M059J (cell line): ENCODE results near the gene NDUFAF2. TPM values are rescaled to one million over a fixed set of nuclear protein-coding genes. Genes with fewer than 3 reads are reported as not detected.
"Not testable (repeated sequence)": the region's sequence is repeated elsewhere in the genome, so short reads cannot be mapped to it uniquely, and the experiment has no call there.

Experiments used
- DNase-seq: peaks from one replicate; pipeline ENCODE4 v3.0.0-alpha.2; 2012; ENCODE audit warnings: low read depth
- total RNA-seq: library from RNA; depleted of rRNA; stranded (reverse); fragments of >200 nt; shearing (Covaris generic); gene quantifications from 2 replicates; pipeline ENCODE4 v1.2.3, GENCODE V29; 2014

NDUFAF2 gene
- total RNA-seq, 1 experiment from 2014 or later, result 31.0 TPM

DNA sequence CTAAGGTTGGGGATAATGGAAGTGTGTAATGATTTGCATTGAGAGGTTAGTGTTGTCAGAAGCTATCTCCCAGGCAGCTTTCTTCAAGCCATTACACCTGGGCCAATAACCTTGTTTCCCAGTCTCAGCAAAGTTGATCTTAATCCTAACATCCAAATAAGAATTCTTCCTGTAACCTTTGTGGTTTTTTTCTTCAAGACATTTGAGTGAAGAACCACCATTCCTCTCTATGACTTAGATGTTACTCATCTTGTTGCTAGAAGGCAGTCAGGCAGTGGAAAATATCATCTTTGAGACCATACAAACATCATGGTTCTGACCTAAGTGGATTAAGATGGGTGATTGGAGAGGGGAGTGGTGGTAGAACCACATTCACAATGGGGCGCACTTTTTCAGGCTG, 103.5 kb downstream of the NDUFAF2 start:
- peak; percentile 93 for DNase-seq

DNA sequence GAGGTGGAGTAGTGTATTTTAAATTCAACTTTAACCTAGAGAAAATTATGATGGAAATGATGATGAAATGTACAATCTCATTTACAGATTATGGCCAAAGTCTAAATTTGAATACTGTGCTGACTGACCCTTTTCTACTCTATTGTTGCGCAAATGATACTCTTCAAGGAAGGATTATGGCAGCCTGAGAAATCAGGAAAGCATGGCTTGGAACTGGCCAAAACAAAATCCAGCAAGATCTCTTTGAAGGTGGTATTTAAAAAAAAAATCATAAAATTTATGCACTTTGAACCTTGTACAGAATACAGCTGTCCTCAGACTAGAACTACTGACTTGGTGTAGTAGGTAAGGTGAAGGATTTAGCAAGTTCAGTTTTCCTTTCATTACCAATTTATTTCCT, 105.3 kb downstream of the NDUFAF2 start:
- DNase-seq, result no peak

DNA sequence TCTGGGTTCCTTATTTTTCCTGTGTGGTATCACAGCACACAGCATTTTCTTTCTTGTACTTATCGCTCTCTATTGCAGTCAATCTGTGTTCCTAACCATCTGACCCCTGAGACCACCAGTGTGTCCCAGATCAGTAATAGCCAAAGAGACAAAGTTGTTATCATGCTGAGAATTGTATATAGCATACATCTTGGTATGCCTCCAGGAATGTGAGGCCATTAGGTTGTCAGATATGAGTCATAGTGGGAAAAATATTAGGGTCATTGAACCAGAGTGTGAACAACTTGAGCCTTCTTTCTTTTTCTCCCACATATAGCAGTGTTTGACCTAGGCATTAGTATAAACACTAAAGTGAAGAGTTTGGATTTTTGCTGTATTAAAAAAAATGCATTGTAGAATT, 106.3 kb downstream of the NDUFAF2 start:
- DNase-seq, result peak; percentile 74

DNA sequence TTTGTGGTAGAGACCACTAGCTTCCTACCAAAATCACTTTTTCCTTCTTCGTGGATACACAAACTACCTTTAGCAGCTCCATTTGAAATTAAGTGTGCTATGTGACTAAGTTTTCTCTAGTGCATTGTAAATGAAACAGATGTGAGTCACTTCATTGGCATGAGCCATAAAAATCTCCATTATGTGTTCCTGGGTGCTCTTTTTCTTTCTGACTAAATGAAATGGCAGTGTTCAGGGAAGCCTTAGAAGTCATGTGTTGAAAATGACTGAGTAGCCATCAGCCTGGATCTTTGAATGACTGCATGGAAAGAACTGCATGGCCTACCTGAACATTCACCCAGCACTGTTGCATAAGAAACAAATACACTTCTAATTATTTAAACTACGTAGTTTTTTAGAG, 107.9 kb downstream of the NDUFAF2 start:
- peak; percentile 96 for DNase-seq

DNA sequence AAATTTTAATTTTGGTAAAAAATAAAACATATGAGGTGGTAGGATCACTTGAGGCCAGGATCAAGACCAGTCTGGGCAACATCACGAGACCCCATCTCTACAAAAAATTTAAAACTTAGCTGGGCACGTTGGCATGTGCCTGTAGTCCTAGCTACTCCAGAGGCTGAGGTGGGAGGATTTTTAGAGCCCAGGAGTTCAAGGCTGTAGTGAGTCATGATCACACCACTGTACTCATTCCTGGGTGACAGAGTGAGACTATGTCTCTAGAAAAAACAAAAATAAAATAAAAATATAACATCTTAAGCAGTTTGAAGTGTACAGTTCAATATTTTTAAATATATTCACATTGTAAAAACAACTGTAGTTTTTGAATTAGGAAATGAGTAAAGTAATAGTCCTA, 108.9 kb downstream of the NDUFAF2 start:
- DNase-seq, result peak; percentile 60

DNA sequence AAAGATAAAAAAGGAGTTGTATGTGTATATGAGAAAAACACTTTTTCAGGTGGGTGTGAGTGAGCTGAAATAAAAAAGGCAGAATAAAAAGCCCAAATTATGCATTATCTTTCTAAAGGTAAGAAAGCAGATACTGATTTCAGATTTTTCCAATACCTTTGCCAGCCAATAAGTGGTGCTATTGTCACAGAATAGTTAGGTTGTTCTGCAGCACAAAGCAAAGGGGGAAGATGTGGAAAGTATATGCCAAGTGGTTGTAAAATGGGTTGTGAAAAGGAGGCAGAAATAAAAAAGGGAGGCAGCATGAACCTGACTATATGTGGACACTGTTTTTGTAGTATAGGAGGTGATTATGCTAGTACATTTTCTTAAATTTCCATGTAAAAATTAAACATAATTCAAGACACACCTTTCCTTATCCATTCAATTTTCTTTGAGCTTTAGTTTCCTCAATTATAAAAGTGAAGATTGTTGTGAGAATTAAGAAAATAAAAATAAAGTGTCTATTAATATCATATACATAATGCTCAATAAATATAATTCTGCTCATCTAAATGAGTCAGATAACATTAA, 110.5 kb downstream of the NDUFAF2 start:
- DNase-seq, result peak; percentile 63

DNA sequence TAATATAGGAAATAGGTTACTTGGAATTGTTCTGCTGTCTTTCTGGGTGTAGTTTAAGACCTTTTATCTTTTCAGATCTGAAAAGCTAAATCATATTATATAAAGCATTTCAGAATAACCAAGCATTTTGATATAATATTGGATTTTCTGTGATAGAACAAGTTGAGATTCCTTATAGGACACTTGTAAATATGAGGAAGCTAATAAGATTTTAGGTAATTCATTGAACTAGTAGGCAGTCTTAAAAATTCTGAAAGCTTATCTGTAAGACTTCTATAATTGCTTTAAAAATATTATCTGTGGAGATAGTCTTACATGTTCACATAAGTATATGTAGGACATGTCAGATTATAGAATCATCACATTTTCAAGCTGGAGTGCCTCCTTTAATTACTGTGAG, 114.5 kb downstream of the NDUFAF2 start:
- DNase-seq, result no peak

DNA sequence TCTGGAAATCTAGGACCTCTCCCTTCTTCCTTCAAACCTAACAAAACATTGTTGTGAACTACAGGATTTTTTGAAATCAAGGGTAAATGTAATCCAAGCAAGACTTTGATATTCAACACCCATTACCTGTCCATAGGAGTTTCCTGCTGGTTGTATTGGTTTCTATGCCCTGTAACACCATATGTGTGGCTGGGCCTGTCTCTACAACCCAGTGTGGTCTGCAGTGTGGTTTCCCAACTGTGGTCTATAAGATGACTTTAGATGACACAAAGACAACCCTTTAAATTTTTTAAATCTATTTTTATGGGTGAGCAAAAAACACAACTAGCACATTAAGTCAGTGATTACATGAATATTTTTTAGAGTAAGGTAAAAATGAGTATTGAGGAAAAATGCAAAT, 124.1 kb downstream of the NDUFAF2 start:
- DNase-seq, result no peak

DNA sequence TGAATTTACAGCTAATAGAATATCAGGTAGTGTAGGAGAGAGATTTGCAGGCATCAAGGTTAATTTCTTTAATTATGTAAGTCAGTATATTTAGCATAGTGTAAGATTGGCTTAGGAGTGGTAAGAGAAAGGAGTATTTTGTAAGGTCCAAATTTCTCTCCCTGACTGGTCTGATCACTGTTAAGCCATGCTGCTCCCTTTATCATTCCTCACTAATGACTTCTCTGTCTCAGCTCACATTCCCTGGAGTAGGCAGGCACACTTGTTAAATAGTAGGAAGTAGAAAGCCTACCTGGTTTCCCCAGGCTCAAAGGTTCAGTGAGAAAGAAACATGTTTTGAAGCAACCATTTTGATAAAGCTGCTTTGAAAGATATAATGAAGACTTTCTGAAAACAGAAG, 126.5 kb downstream of the NDUFAF2 start:
- no peak for DNase-seq

DNA sequence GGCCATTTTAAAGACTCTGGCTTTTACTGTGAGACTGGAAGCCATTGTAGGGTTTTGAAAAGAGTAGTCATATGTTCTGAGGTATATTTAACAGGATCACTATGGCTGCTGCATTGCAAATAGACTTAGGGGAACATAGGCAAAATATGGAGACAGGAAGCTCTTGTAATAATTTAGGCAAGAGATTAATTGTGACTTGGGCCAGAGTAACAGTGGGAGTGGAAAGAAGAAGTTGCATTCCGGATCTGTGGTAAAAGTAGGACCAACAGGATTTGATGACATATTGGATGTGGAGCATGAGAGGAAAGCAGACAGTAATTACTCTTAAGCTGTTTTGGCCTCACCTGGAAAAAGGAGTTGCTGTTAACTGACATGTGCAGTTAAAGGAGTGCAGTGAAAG, 131.6 kb downstream of the NDUFAF2 start:
- DNase-seq, result no peak

DNA sequence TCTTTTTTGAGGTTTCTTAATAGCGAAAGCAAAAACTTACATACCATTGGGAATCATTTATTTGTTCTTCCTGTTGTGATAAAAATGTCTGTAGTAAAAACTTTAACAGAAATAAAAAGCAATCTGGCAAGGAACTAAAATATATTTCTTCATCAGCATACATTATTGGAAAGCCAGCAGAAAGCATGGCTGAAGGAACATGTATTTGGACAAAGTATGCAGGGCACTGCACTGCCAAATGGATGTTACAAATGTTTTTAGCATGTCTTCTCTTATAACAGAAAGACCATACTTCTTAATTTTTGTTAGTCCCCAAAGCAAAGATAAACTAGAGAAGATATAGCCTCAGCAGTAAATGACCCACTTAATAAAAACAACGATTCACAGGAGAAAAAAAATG, 136.7 kb downstream of the NDUFAF2 start:
- DNase-seq, result no peak

DNA sequence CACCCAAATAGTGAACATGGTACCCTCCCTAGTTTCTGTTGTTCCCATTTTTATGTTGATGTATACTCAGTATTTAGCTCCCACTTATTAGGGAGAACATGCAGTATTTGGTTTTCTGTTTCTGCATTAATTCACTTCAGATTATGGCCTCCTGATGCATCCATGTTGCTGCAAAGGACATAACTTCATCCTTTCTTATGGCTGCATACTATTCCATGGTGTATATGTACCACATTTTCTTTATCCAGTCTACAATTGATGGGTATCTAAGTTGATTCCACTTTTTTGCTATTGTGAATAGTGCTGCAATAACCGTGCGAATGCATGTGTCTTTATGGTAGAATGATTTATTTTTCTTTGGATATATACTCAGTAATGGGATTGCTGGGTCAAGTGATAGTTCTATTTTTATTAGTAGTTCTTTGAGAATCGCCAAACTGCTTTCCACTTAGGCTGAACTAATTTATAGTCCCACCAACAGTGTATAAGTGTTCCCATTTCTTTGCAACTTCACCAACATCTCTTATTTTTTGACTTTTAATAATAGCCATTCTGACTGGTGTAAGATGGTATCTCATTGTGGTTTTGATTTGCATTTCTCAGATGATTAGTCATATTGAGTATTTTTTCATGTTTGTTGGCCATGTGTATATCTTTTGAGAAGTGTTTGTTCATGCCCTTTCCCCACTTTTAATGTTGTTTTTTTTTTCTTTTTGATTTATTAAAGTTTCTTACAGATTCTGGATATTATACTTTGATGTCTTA, 137.7 kb downstream of the NDUFAF2 start:
- peak; percentile 80 for DNase-seq

DNA sequence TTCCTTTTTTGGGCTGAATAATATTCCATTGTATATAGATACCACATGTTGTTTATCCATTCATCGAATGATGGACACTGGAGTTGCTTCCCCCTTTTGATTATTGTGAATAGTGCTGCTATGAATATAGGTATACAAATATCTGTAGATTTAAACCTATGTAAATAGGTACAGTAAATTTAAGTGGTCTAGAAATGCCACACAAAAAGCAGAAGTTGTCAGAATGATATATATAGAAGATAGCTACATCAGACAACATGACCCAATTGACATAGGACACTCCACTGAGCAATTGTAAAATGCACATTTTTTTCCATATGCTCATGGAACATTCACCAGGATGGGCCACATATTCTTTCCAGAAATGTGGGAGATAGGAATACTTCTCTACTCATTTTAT, 139.7 kb downstream of the NDUFAF2 start:
- no peak for DNase-seq

DNA sequence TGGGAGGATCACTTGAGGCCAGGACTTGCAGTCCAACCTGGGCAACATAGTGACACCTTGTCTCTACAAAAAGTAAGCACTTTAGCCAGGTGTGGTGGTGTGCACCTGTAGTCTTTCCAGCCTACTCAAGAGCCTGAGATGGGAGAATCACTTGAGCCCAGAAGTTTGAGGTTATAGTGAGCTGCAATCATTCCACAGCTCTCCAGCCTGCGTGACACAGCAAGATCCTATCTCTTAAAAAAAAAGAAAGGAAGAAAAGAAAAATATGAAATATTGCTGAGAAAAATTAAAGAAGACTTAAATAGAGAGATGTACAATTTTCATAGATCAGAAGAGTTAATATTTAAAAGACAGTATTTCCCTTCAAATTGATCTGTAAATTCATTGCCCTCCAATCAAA, 140.9 kb downstream of the NDUFAF2 start:
- DNase-seq, result no peak

DNA sequence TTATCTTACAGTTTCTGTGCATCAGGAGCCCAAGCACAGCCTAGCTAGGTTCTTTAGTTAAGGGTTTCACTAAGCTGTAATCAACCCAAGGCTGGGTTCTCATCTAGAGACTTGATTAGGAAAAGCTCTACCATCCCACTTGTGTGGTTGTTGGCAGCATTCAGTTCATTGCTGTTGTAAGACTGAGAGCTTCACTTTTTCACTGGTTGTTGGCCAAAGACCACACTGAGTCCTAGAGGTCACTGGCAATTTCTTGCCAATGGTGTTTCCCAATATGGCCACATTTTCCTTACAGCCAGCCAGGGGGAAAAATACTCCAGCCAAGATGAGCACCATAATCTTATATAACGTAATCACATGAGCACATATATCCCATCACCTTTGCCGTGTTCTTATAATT, 142.9 kb downstream of the NDUFAF2 start:
- DNase-seq, result no peak

DNA sequence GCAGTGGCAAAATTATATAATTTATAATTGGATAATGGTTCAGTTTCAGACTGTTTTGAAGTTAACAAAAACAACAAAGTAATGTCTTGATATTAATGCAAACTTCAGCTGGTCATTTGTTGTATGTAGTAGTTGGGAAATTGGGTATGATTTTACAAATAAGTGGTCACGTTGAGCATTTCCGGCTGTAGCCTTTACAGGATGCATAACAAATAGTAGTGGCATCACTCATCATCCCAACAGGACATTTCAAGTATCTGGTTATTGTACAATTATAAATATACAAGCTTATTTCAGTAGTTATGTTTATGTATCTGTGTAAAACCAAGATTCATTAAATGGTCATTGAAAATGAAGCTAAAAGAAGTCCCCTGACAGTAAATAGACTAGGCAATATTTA, 144.3 kb downstream of the NDUFAF2 start:
- peak; percentile 11 for DNase-seq

DNA sequence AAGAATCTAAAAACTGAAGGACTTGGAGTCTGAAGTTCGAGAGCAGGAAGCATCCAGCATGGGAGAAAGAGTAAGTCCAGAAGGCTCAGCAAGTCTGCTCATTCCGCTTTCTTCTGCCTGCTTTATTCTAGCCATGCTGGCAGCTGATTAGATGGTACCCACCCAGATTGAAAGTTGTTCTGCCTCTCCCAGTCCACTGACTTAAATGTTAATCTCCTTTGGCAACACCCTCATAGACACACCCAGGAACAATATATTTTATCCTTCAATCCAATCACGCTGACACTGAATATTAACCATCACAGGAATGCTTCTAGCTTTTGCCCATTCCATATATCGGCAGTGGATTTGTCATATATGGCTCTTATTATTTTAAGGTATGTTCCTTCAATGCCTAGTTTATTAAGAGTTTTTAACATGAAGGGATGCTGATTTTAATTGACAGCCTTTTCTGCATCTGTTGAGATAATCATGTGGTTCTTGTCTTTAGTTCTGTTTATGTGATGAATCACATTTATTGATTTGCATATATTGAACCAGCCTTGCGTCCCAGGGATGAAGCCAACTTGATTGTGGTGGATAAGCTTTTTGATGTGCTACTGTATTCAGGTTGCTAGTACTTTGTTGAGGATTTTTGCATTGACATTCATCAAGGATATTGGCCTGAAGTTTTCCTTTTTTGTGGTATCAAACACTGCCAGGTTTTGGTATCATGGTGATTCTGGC, 148.2 kb downstream of the NDUFAF2 start:
- not testable (repeated sequence) for DNase-seq

DNA sequence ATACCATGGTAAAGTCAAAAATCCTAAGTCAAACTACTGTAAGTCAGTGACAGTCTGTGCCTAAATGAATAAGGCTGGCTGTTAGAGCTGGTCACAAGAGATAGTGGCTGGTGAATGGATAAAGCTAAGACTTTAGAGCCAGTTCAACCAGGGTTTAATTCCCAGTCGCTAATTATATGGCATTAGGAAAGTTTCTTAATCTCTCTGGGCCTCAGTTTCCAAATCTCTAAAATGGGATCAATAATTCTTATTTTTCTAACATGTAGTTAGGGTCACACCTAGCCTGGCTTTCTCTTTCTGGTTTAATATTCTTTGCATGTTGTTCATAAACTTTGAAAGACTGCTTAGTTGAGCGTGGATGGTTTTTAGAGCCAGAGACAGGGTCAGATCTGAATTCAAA, 152.5 kb downstream of the NDUFAF2 start:
- DNase-seq, result no peak

DNA sequence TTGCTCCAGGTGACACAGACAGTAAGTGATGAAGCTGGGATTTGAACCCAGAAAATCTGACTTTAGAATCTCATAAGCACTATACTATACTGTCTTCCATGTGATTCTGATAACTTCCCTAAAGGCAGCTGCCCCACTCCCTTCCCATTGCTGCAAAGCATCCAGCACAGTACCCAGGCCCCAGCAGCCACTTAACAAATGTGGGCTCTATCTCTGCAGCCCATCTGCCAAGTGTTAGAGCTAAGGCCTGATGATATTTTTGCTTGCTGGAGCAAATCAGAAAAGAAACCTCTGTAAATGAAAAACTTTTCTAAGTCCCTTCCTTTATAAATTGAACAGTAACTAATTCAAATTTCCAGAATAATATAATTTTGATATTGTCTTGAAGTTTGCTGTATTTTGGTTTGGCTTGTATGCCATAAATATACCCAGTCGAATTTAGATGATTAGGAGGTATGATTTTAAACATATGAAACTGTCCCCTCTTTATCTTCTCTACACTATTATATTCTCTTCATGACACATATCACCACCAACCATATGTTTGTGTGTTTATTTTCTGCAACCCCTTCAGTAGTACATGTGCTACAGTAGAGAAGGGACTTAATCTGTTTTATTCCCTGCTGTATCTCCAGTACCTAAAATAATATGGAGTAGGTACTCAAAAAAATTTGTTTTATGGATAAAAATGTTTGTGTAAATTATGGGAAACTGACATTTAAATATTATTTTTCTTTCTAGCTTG, 153.4 kb downstream of the NDUFAF2 start:
- DNase-seq, result no peak

DNA sequence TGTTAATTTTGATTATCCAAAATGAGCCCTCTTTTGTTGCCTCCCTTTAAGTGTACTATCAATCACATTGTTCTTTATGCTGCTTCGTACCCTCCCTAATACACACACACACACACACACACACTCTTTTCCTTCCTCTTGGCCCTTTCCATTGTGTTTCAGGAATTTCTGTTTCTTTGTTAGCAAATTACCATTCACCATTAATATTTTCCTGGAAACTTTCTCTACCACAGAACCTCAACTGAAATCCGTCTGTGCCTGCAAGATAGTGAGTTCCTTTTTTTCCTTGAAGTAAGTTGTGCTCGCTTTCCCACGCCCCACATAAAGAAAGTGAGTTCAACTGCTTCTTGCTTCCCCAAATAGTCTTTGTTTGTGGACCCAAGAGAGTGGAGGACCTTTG, 155.4 kb downstream of the NDUFAF2 start:
- DNase-seq, result no peak

DNA sequence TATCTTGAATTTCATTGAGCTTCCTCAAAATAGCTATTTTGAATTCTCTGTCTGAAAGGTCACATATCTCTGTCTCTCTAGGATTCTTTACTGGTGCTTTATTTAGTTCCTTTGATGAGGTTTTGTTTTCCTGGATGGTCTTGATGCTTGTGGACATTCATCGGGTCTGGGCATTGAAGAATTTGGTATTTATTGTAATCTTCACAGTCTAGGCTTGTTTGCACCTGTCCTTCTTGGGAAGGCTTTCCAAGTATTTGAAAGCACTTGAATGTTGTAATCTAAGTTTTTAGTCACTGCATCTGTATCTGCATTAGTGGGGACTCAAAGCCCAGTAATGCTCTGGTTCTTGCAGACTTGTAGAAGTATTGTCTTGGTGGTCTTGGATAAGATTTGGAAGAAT, 169.4 kb downstream of the NDUFAF2 start:
- DNase-seq, result no peak

DNA sequence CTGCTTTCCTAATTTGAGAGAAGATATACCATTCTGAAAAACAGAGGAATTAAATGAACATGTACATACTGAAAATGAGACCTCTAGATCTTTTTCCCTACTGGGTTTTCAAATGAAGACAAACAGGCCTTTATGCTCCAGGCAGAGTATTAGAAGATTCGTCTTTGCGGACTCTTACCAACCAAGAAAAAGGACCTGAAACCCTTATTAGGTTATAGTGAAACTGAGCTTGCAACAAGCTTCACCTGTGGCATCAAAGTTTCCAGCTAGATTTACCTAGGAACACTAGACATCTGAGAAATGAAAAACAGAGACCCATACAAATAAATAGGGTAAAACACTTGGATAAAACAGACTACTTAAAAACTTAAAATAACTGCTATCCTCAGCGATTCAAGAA, 171.0 kb downstream of the NDUFAF2 start:
- no peak for DNase-seq
